NCI-H2029 treated with DMSO at 0.1 percent for 48 hours (cell line): ENCODE results near the gene PARD3B.

Source experiments
- DNase-seq: peaks from one replicate; lab custom pipeline; 2025; lab: John Stamatoyannopoulos, UW

Gene PARD3B

GRCh38 chr2:204948024-204948763 lies 402.9 kb downstream of the PARD3B start:
- no peak for DNase-seq

- DNase-seq, result no peak
These were observed 403.5 kb downstream of the PARD3B start for GRCh38 chr2:204948822-204949221.

GRCh38 chr2:204950695-204951346 lies 405.5 kb downstream of the PARD3B start:
- no peak for DNase-seq

- no peak for DNase-seq
These were observed 413.1 kb downstream of the PARD3B start for GRCh38 chr2:204958371-204958770.

- DNase-seq, result no peak
These were observed 419.1 kb downstream of the PARD3B start for GRCh38 chr2:204964414-204964813.

- DNase-seq, result no peak
These were observed 421.0 kb downstream of the PARD3B start for GRCh38 chr2:204966245-204966644.

GRCh38 chr2:204967199-204967960 lies 422.1 kb downstream of the PARD3B start:
- no peak for DNase-seq

GRCh38 chr2:204971206-204971907 lies 426.1 kb downstream of the PARD3B start:
- no peak for DNase-seq

- no peak for DNase-seq
These were observed 426.9 kb downstream of the PARD3B start for GRCh38 chr2:204972161-204972560.

- no peak for DNase-seq
These were observed 427.5 kb downstream of the PARD3B start for GRCh38 chr2:204972606-204973336.

GRCh38 chr2:204973616-204974015 lies 428.3 kb downstream of the PARD3B start:
- no peak for DNase-seq

- DNase-seq, result no peak
These were observed 429.2 kb downstream of the PARD3B start for GRCh38 chr2:204974487-204974886.

GRCh38 chr2:204977914-204978313 lies 432.6 kb downstream of the PARD3B start:
- DNase-seq, result no peak

GRCh38 chr2:204982303-204982702 lies 437.0 kb downstream of the PARD3B start:
- DNase-seq, result no peak

- DNase-seq, result no peak
These were observed 439.2 kb downstream of the PARD3B start for GRCh38 chr2:204984518-204984917.

- DNase-seq, result no peak
These were observed 441.4 kb downstream of the PARD3B start for GRCh38 chr2:204986641-204987040.

GRCh38 chr2:204988836-204989235 lies 443.6 kb downstream of the PARD3B start:
- no peak for DNase-seq

GRCh38 chr2:204989877-204990276 lies 444.6 kb downstream of the PARD3B start:
- DNase-seq, result no peak

- no peak for DNase-seq
These were observed 456.2 kb downstream of the PARD3B start for GRCh38 chr2:205001300-205001966.

- no peak for DNase-seq
These were observed 457.1 kb downstream of the PARD3B start for GRCh38 chr2:205002390-205002789.

- no peak for DNase-seq
These were observed 458.0 kb downstream of the PARD3B start for GRCh38 chr2:205003288-205003687.
